ENCODE measurements around the gene LENG1.

LENG1 gene

GRCh38 chr19:54138489-54139256 is 20.8 kb downstream of the LENG1 start:
- no peak for DNase-seq (ENCODE audit: low read depth)

- no peak for DNase-seq (ENCODE audit: low read depth)
Measured at GRCh38 chr19:54137699-54138488, 21.6 kb downstream of the LENG1 start, which contains the start of gene CNOT3. TSS of gene CNOT3 (plus strand) at chr19:54137762. CDS start at chr19:54142979, 5,217 bp downstream.

DNA sequence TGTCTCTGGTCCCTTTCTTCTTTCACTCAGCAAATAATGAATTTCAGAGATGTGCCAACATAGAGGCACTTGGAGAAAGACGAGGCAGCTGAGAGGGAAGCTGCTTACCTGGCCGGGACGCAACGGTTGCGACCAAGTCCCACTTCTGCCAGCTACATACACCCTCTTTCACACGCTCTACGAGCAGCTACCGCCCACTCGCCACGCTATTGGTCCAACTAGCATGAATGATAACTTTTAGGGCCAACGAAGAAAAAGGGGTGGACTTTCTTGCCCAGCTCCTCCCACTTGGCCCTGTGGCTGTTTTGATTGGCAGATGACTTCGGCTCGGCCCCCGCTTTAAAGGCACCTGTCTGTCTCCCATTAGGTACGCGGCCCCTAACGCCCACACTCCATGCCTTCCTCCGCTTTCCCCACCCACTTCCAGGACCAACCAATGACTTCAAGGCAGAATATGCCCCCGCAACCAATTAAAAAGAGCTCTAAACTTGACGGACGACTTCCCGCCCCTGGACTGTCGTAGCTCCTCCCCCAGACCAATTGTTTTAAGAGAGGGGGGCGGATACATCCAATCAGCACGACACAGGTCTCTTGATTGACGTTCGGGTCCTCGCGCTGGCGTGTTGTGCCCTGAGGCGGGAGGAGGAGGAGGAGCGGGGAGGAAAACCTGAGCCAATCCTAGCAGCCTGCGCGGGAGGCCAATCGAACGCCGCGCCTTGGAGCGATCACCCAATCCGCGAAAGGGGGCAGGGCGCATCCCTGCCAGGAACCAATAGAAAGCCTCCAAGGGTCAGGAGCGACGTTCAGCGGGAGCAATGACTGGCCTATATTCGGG is 22.4 kb downstream of the LENG1 start:
- DNase-seq (ENCODE audit: low read depth), result peak; percentile 100

DNA sequence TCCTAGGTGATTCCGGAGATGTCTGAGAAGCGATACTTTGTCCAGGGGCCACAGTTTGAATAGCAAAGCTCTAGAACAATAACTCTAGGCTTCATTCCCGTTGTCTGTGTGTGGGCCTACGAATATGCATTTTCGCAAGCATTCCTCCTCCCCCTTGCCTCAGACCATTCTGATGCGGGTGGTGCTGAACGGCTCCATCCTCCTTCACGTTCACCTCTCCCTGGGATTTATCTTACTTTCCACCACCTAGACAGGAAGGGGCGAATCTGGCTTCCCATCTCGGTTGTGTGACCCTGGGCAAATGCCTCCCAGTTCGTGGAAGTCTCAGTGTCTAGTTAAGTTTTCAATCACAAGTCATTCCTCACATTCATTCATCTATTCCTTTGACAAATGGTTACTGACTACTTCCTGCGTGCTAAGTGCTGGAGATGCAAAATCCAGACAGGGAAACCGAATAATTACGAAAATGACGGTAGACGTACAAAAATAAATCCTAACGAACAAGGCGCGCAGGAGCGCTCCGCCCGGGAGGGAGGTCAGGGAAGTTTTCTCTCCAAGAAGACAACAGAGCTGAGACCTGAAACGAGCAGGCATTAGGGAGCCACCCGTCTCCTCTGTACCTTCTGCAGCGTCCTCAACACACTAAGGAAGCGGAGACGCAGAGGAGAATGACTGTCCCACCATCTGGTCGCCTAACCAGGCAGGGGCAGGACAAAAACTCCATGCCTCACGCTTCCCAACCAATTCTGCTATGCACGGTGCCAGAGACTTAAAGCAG is 23.2 kb downstream of the LENG1 start:
- no peak for DNase-seq (ENCODE audit: low read depth)

- DNase-seq (ENCODE audit: low read depth), result no peak
Measured at GRCh38 chr19:54133957-54134590, 25.4 kb downstream of the LENG1 start.

DNA sequence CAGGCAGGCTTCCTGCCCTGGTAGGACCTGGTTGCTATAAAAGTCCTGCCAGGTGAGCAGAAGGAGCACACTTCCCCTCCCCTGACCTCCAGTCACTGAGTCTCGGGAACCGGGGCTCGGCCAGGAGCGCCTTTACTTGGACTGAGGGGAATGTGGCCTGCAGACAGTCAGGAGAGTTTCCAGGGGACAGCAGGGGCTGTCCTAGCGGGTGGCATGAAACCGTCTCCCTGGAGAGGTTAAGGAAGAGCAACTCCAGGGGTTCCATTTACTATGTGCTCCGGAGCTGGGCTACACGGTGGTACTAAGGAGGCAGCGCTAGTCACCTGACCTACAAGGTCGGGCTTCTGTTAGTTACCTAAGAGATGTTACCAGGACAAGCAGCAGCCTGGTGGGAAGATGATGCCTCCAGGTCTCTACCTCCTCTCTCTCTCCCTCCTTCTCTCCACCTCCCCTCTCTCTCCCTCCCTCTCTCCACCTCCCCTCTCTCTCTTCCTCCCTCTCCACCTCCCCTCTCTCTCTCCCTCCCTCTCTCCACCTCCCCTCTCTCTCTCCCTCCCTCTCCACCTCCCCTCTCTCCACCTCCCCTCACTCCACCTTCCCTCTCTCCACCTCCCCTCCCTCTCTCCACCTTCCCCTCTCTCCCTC is 26.1 kb downstream of the LENG1 start:
- no peak for DNase-seq (ENCODE audit: low read depth)

- no peak for DNase-seq (ENCODE audit: low read depth)
Measured at GRCh38 chr19:54129617-54129996, 29.9 kb downstream of the LENG1 start.

- DNase-seq (ENCODE audit: low read depth), result no peak
Measured at GRCh38 chr19:54128796-54129616, 30.5 kb downstream of the LENG1 start.

DNA sequence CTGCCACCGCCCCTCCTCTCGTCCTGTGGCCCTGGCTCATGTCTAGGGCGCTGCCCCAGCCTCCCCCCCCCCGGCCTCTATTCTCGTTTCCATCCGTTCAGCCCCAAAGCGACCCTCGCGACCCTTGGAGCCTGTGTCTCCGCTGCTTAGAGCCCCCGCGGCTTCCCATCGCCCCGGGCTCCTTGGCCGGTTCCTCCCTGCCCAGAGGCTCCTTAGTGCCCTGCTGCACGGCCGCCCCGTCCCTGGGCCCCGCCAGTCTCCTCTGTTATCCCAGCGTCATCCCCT is 31.1 kb downstream of the LENG1 start:
- no peak for DNase-seq (ENCODE audit: low read depth)

DNA sequence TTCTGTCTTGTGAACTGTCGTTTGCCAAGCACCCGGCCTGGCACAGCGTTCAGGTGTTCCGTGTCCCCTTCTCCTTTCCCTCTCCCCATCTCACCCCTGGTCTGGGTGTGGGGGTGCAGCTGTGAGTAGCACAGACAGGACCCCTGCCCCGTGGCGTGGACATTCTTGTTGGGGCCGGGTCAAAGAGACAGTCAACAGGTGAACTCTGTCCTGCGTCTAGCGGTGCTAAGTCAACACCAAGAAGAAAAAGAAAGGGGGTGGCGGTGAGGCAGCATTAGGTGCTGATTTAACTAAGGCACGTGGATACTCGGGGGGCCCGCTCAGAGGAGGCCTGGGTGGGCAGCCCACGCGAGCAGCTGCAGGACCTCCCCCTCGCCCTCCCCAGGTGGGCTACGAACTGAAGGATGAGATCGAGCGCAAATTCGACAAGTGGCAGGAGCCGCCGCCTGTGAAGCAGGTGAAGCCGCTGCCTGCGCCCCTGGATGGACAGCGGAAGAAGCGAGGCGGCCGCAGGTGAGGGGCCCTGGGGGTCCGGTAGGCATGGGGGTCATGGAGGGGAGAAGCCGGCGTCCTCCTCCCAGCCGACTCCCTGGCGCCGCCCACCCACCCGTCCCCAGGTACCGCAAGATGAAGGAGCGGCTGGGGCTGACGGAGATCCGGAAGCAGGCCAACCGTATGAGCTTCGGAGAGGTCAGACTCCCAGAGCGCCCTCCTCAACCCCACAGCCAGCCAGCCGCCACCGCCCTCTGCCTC is 31.7 kb downstream of the LENG1 start:
- DNase-seq (ENCODE audit: low read depth), result no peak

DNA sequence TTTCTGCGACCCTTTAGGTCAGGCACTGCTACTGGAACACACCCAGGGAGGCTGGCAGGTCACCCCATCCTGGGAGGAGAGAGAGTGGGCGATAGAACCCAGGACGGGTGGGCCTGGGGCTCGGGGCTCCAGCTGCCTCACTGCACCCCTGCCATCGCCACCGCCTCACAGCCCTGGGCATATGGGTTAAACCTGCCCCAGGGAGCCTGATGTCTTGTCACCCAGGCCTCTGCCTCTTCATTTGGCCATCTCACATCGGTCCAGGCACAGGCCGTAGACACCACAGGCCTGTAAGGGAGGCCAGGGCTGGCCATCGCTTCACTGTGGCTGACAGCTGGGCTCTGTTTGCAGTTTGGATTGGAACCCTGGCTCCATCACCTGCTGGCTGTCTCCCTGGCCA is 33.8 kb downstream of the LENG1 start:
- no peak for DNase-seq (ENCODE audit: low read depth)

DNA sequence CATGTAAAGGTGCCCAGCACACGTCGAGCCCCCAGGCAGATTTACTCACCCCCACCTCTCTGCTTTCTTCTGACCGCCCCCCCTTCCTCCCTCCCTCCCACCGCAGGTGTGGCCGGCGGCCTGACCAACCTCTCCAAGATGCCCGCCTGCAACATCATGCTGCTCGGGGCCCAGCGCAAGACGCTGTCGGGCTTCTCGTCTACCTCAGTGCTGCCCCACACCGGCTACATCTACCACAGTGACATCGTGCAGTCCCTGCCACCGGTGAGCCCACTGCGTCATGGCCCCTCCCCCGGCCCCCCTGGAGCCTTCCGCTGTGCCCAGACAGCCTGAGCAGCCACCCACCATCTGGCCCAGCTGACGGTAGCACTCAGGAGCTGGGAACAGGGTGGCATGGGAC is 35.1 kb downstream of the LENG1 start:
- no peak for DNase-seq (ENCODE audit: low read depth)

DNA sequence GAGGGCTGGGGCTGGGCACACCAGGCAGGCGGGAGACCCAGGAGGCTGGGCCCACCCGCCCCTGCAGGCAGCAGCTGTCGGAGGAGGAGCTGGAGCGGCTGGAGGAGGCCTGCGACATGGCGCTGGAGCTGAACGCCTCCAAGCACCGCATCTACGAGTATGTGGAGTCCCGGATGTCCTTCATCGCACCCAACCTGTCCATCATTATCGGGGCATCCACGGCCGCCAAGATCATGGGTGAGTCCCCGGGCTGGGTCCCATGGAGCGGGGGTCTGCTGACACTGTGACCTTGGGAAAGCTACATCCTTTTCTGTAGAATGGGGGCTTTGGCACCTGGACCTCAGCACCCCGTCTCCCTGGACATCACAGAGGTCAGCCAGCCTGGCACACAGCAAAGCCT is 35.8 kb downstream of the LENG1 start:
- no peak for DNase-seq (ENCODE audit: low read depth)

DNA sequence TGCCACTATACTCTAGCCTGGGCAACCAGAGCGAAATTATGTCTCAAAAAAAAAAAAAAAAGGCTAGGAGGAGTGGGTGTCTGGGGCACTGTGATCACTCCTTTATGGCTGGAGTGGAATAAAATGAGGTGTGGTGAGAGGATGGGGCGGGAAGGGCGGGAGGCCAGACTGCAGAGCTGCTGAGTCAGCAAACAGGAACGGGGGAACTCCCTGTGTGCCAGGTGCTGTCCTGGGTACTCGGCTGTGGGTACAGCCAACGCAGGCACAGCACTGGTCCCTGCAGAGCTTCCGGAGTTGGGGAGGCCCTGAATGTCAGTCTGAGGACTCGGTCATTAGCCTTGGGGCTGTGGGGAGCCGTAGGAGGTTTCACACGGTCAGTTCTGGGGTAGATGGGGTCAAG is 38.3 kb downstream of the LENG1 start:
- DNase-seq (ENCODE audit: low read depth), result no peak

GRCh38 chr19:54115109-54116063 is 44.1 kb downstream of the LENG1 start, which contains the start of the genes PRPF31 and TFPT:
TSS of gene PRPF31 (plus strand) at chr19:54115754. CDS start at chr19:54118279, 2,525 bp downstream.
TSS of gene TFPT (minus strand) at chr19:54115657. CDS start at chr19:54115269, 388 bp downstream.
- peak; percentile 95 for DNase-seq (ENCODE audit: low read depth)

DNA sequence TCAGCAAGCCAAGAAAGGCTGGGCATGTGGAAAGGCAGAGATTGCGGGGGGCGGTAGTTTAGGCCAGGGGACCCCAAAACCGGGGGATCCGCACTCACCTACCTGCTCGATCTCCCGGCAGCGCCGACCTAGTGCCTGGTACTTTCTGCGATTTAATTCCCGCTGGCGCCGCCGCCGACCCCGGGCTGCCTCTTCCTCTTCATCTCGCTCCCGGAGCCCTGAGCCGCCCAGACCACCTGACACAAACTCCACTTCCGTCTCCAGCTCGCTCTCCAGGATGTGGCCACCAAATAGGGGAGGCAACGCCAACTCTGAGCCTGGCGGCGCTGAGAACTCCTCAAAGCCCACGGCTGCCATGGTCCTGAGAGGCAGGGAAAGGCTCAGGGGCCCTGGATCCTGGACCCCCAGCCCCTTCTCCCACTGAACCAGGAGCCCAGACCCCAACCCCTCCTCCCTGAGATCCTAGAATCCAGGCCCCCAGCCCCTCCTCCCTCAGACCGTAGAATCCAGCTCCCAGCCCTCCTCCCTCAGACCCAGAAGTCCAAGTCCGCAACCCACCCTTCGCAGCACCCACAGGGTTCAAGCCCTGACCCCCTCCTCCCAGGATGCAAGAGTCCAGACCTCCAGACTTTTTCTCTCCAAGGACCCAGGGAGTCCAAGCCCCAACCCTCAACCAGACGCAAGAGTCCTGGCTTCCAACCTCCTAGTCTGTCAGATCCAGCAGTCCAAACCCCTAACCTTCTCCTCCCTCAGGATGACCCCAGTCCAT is 45.0 kb downstream of the LENG1 start:
- no peak for DNase-seq (ENCODE audit: low read depth)

DNA sequence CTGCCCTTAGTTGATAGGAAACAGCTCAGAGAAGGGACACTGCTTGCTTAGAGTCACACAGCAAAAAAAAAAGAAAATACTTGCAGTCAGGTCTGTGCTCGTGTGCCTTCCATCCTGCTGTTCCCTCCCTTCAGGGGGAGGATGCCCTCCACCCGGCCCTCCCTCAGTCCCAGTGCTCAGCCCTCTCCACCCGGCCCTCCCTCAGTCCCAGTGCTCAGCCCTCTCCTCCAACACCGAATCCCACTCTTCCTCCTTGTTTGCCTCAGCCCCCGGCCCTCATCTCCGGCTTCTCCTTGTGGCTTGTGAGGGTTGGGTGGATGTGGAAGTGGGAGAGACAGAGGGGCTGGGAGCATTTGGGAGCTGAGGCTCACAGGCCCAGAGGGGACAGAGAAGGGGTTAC is 49.9 kb downstream of the LENG1 start:
- no peak for DNase-seq (ENCODE audit: low read depth)

All from non-pigmented ciliary epithelial cell (primary cell).